ENCODE data around the gene S1PR1.
A peak's percentile ranks its signal among the peaks of the same experiment; 100 is the strongest.

Gene S1PR1

GRCh38 chr1:101290119-101290921 lies 53.5 kb downstream of the S1PR1 start:
- Histone ChIP-seq H3K9me3 (ENCODE audit: control insufficient read depth, low read length) (no peaks in the 10 kb centered on the region), H3K36me3 (ENCODE audit: control insufficient read depth, insufficient read depth, low read length) (no peaks in the 10 kb centered on the region), H3K79me2 (no peaks in the 10 kb centered on the region), H2AFZ (peak overlapping the region; percentile 39), H3K4me2 (ENCODE audit: low read length) (peak overlapping the region; percentile 25), H3K27me3 (ENCODE audit: control insufficient read depth, insufficient read depth, low read length) (no peaks in the 10 kb centered on the region), H3K4me1 (peaks cover 6% of the 10 kb centered on the region), H3K4me3 (ENCODE audit: low read depth, low read length) (no peak overlapping the region), H3K27ac (peak overlapping the region; percentile 70), H3K9ac (no peak overlapping the region)
- no peak for TF ChIP-seq CTCF (IDR thresholded peaks at IDR 0.05)

Measured in parathyroid adenoma (tissue), 2 donors.